HG03378 (cell line): ENCODE data around the gene PLD1.

Experiments used
- ATAC-seq: cut with Tn5 transposase; IDR thresholded peaks from one replicate; pipeline ENCODE4 v1.9.1; 2021; ENCODE audit warnings: mild to moderate bottlenecking, moderate library complexity; ENCODE audit not compliant: unreplicated experiment

Gene PLD1

DNA sequence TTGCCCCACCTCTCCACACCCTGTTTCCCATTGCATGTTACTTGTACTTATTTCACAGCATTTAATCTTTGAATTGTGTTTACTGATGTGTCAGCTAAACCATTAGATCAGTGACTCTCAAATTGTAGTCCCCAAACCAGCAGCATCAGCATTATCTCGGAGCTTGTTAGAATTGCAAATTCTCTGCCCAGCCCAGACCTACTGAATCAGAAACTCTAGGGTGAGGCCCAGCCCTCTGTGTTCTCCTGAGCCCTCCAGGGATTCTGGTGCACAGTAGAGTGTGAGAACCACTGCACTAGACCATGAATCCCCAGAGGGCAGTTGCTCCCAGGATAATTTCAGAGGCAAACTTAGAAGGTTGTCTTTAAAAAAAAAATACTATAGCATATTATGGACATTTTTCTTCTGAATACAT is 13.0 kb downstream of the PLD1 start:
- peak; percentile 74 for ATAC-seq

DNA sequence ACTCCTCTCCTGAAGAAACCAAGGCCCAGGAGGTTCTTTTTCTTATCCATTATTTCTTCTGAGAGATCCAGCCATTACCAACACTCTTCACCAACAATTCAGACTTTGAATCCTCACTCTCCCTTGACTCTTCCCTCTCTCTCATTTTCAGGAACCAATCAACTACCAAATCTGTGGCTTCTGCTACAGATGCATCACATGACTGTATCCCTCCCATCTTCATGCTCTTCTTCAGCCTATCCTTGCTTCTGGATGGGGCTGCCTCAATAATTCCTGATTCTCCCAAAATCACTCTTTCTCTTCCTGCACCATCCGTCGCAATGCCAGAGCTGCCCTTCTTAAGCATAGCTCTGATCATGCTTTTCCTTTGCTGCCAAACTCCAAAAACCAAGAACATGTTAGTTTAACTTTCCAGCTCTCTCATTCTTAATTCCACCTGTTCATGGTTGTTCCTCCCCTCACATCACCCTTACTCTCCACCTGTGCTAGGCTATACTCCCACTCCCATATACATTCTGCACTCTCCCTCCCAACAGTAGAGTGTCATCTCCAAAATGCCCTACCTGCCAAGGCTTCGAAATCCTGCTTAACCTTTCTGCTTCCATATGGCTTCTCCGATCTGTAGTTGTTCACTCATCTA is 13.5 kb downstream of the PLD1 start:
- no peak for ATAC-seq

DNA sequence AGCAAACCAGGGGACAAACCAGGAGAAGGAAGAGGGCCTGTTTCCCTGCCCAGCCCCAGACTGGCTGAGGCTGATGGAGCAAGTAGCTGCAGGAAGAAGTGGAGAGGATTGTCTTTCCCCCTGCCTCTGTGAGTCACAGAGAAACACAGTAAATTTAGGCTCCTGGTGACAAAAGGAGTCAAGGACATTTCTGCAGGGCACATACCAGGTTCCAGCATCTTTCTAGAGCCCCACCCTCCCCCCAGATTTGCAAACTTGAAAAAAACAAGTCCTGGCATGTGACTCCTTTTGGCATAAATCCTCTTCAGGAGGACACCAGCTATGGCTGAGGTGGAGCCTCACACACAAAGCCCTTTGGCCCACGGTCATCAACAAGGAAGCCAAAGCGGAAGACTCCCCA is 17.8 kb downstream of the PLD1 start:
- ATAC-seq: no peak

DNA sequence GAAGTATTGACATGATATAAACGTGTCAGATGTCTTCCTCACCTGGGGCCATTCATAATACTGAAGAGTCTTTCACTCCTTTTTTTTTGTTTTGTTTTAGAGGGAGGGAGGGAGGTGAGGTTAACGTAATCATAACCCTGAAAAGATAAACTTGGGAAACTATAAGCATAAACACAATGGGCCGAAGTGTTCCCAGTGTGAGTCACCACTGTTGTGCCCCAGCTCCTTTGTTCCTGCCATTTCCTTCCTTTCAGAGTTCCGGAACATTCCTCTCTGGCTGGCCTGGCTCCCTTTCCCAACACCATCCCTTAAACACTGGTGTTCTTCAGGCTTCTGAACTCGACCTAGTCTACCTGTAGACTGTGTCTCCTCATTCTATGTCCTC is 18.6 kb downstream of the PLD1 start:
- ATAC-seq: no peak

DNA sequence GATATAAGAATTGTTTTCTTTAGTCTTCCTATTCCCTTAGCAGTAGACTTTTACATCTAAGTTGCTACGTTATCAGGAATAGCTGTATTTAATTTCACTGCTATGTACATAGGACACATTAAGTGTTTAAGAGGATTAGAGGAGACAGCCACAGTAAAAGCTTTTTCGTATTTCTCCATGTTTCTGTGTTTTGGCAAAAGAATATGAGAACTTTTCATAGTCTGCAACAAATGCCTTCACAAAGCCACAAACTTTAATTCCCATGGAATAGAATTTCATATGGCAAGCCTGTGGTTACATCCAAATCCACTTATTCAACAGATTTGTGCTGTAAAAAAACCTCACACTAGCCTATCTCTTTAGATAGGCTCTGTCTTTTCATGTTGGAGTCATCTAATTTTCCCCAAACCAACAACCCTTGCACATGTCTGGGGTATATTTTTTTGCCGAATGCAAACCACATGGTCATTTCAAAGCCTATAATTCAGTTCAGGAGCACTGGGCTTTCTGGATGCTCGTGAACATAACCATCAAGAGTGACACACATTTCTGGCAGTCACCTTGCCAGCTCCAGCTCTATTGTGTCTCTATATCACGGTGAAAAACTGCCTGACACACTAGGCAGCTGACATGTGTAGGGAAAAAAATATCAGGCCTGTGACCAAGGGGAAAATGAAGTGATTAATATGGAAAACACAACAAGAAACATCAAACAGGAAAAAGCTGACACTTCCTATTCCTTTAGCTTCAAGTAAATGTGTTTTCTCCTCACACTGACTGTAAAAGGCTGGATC is 19.2 kb downstream of the PLD1 start:
- no peak for ATAC-seq

DNA sequence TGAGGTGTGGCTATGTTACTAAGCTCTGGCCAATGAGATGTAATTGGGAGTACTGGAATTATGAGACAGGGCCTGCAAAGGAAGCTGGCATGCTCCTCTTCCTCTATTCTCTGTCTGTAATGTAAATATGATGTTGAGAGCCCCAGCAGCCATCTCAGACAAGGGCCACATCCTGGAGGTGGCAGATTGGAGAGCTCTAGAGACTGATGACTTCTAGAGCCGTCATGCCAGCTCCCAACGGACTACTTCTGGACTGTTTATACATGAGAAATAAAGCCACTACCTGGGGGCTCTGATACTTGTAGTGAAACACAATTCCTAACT is 19.7 kb downstream of the PLD1 start:
- no peak for ATAC-seq

DNA sequence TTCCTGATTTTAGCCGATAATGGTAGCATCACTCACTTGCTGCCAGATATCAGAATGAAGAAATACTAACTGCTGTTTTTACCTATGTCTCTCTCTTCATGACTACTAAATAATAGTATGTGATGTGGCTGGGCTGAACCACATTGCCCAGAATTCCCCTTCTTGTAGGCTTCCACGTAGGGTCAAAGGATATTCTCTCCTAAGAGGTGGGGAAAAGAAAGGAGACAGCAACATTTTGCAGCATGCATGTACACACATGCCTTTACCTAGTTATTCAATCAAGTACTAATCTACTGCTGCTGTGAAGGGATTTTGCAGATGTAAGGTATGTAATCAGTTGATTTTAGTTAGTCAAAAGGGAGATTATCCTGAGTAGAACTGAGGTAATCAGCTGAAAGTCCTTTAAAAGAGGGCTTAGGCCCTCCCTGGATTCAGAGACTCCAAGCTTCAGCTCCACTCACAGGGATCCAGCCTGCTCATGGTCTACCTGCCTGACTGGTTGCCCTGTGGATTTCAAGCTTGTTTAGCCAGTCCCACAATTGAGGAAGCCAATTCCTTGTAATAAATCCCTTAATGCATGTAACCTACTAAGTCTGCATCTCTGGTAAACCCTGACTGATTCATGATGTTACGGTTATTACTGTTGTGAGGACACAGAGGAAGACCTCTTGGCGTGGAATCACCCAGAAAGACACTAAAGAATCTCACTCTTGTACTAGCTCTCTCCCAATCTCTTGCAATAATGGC is 20.4 kb downstream of the PLD1 start:
- no peak for ATAC-seq

DNA sequence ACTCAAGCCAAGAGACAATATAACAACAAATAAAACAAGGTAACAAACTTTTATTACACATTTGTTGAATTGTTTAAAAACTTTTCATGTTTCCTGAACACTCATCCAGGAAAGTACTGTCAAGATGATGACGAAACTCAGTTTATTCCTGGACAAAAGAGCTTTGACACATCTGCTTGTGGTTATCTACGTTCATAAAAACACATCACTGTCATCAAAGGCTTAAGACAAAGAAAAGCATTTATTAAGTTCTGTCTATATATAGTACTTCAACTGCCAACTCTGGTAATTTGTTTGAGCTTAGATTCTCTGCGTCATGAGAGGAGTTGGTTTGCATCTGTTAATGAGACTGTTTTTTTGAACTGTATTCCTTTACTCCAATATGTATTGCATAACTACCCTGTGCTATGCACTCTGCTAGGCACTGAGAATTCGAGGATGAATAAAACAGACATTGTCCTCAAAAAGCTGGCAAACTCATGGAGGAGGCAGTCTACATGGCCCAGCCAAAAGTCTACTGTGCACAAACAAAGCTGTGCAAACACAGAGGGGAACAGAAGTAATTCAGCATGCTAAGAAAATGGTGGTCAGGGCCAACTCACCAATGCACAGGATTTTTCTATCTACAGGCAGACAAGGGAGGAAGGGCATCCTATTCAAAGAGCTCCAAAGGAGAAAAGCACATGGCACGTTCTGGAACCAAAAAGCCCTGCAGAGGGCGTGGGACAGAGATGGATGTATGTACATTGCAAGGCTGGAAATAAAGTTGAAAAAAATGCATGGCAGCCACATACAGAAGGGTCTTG is 21.5 kb downstream of the PLD1 start:
- ATAC-seq: no peak

DNA sequence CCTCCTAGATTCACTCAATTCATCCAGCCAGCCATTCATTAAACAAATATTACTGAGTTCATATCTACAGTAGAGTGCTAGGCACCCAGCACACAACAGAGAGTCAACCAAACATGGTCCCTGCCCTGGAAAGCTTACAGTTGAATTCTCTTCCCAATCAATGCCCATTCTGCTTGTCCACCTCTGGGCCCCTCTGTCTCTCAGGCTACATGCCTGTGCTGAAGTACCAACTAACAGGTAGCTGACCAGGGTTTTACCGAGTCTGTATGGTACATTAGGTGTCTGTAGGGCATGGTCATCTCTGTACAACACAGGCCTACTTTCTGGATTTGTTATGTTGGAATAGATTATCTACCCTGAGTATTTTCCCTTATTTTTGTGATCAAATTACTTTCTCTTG is 23.3 kb downstream of the PLD1 start:
- ATAC-seq: no peak

DNA sequence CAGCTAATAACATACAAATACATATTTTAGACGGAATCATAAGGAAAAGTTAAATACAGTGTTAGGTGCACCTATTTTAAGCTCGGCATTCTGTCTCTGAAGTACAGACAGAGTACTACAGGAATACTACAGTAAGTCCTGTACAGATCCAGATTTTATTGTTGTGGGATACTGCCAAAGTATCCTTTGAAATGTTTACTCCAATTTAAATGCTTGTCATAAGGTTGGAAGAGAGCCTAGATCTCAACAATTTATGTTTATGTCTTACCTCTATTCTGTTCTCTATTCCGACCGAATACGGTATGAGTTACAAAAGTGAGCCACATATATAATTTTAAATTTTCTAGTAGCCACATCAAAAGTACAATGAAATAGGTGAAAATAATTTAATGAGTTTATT is 25.3 kb downstream of the PLD1 start:
- no peak for ATAC-seq

DNA sequence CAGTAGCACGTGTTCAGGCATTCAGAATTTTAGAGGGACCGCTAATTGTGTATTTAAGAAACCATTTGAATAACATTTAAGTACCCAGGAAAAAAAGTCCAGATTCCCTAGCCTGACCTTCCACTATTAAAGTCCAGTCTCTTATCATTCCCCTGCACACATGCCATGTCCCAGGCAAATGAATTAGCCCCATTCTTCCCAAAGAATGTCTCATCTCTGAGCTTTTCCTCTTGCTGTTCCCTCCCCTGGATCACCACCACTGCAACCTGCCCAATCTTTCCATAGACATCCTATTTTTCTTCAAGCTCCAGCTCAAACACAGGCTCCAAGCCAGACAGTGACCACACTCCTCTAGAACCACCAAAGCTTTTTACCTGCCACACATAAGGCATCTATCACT is 25.9 kb downstream of the PLD1 start:
- no peak for ATAC-seq

DNA sequence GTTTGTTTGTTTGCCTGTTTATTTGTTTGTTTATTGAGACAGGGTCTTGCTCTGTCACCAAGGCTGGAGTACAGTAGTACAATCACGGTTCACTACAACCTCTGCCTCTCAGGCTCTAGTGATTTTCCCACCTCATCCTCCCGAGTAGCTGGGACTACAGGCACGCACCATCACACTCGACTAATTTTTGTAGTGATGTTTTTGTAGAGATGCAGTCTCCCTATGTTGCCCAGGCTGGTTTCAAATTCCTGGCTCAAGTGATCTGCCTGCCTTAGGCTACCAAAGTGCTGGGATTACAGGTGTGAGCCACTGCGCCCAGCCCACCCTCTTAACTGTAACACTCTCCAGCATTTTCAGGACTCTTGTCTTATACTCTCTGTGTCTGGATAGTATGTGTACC is 26.7 kb downstream of the PLD1 start:
- no peak for ATAC-seq

DNA sequence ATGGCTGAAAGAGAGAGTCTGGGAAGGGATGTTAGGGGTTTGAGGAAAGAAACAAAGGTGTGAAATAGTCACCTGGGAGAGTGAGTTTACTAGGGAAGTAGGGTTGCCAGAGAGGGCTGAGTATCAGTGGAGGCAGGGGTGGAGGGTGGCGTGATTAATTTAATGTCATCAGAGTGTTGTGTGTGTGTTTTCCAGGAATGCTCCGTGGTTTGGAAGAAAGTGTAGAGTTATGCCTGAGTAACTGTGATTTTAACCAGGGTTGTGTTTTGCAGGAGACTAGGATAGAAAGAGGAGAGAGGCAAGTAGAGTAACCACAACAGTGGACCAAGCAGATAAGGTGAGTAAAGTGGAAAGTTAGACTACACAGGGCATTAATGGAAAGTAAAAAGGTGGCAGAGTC is 27.2 kb downstream of the PLD1 start:
- ATAC-seq: no peak

DNA sequence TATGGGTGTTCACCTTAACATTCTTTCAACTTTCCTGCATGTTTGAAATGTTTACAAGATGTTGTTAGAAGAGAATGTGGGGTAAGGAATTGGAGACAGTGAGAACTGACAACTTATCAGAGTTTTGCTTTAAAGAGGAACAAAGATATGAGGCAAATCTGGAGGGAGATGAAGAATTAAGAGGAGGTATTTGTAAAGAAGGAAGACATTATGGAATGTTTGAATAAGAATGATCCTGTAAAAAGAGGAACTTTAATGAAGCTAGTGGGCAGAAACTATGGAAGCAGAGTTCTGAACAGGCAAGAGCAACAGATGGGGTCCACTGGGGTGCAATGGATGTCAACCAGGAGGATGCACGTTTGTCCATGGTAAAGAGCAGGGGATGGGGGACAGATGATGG is 27.7 kb downstream of the PLD1 start:
- no peak for ATAC-seq

DNA sequence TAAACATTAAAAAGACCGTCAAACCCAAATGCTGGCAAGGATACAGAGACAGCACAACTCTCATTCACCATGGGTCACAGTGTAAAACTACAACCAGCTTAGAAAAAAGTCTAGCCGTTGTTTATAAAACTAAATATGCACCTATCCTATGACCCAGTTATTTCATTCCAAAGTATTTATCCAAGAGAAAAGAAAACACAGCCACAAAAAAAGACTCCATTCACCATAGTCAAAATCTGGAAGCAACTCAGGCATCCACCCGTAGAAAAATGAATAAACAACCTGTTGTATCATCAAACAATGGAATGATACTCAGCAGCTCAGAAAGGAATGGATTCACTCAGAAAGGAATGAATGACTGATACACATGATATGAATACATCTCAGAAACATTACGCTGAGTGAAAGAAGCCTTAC is 28.6 kb downstream of the PLD1 start:
- ATAC-seq: no peak

DNA sequence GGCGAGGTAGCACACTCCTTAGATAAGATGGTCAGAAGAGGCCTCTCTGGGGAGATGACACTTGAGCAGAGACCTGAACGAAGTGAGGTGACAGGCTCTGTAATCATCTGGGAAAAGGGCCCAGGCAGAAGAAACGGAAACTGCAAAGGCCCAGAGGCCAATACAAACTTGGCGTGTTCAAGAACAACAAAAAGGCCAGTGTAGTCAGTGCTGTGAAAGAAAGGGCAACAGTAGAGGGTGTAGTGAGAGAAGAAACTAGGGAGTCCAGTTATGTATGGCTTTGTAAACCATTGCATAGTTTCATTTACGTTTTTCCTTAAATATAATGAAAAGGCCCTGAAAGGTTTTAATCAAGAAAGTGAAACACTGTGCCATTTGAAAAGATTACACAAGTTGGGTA is 31.8 kb downstream of the PLD1 start:
- ATAC-seq: no peak

DNA sequence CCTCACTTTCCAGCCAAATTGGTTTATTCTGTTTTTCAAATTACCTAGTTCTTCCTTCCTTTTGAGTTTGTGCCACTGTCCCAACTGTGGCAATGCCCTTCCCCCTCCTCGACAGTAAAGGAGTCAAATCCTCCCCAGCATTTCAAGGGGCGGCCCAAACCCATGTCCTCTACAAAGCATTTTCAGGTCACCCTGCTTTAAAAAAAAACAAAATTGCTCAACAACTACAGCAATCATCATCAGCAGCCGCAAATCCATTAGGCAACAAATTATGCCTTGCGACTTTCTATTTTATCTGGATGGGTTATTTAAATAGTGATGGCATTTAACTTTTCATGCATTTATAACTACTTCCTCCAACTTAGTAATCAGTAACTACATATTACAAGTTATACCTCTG is 32.7 kb downstream of the PLD1 start:
- ATAC-seq: no peak

DNA sequence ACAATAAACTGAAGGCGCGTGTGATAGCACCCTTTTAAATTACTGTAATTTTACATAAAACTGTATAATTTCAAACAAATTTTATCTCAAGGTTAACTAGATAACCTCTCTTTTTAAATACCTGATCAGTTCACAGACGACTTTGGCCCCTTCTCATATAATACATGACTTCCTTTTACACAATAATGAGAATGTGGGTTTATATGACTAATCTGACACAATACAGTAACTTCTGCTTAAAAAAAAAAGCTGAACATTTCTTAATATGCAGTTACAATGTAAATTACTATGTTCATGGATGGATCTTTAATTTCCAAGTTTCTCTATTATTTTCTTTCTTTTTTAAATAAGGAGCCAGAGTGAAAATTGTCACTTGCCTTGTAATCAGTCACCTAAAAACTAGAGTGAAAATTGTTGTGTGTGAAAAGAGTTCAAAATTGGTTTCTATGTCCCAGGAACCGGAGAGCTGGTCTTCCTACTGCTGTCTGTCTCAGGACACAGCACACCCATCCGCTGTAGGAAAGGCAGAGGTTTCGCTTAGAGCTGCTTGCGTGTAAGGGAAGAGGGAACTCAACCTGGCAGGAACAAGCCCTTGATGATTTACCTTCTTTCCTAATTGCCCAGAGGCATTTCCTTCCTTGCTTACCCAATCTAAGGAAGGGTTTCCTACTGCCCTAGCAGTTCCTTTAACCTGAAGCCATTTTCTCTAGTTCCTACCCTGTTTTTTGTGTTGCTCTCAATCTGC is 33.3 kb downstream of the PLD1 start:
- no peak for ATAC-seq

DNA sequence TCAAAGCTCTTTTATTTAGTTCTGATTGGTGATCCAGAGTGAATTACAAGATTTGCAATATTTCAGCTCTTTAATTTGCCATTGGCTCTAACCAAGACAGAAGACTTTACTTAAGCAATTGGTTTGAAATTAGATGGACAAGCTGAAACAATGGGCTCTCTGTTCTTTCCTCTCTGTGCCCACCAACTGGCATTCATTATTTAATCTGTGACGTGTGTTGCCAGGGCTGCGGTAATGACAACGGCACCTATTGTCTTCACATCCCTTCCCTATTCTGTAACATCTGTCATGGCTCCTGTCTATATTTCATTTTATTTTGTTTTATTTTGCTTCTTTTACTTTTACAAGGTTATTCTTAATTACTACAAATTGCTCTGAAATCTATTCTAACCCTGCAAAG is 33.9 kb downstream of the PLD1 start:
- ATAC-seq: no peak

DNA sequence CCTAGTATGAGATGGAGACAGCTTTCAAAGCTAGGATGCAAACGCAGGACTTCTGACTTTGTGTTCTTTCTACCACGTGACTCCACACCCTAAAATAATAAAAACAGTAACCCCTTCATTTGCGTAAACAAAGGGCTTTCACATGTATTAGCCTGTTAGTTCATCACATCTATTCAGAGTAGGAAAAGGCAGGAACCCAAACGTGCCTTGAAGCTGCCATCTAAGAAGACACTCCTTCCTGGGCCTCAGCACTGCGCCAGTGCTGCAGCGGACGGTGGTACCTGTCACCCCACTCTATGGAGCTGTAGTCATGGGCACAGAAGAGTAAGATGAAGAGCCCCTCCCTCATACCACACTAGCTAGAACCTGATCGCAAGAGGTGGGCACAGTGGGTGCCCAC is 34.3 kb downstream of the PLD1 start:
- no peak for ATAC-seq

DNA sequence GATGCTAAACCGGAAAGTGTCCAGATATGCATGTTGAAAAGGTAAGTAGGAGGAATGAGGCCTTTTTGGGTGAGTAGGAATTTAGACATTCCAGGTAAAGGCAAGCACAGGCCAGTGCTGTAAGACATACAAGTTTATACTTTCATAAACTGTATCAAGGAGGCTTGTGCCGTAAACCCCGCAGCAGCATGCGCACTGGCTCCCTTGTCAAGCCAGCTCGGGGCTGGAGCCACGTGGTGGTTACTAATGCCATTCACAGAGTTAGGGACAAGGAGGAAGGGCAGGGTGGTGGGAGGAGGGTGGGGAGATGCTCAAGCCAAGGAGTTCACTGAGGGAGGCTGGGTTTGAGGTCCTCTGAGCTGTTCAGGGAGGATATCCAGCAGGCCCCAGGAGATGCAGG is 35.8 kb downstream of the PLD1 start:
- ATAC-seq: no peak
